Activated B cell treated with CpG ODN at 0.5 μM for 24 hours (primary cell): ENCODE results near the gene ARL3. TPM values are rescaled to one million over a fixed set of nuclear protein-coding genes. Genes with fewer than 3 reads are reported as not detected.

Experiments
- ATAC-seq: fragments of 200-7000 bp; cut with Tn5 transposase; one replicate; pipeline ENCODE4 v1.10.0; 2021; ENCODE audit warnings: low read depth, mild to moderate bottlenecking, moderate library complexity
- CTCF ChIA-PET: fragments of 350-600 bp; sonication (Branson Sonifier 250); formaldehyde crosslinking; loops from one replicate; lab custom pipeline; 2021; ENCODE audit warnings: antibody characterized with exemption; lab: Charles Lee
- POLR2A ChIA-PET: fragments of 350-600 bp; sonication (Branson Sonifier 250); formaldehyde crosslinking; loops from one replicate; lab custom pipeline; 2021; ENCODE audit warnings: antibody characterized with exemption; lab: Charles Lee
- DNase-seq: peaks from one replicate; pipeline ENCODE4 v3.0.0; 2022
- H3K27ac Mint-ChIP-seq: one replicate; pipeline ENCODE4 v1.8.0; 2020; ENCODE audit warnings: mixed read lengths
- H3K27me3 Mint-ChIP-seq: one replicate; pipeline ENCODE4 v1.8.0; 2021; ENCODE audit warnings: mixed read lengths
- H3K36me3 Mint-ChIP-seq: one replicate; pipeline ENCODE4 v1.8.0; 2021; ENCODE audit warnings: low read depth, mixed read lengths
- H3K4me1 Mint-ChIP-seq: one replicate; pipeline ENCODE4 v1.8.0; 2021; ENCODE audit warnings: mixed read lengths
- H3K4me3 Mint-ChIP-seq: one replicate; pipeline ENCODE4 v1.8.0; 2020; ENCODE audit warnings: mild to moderate bottlenecking, mixed read lengths
- H3K9me3 Mint-ChIP-seq: one replicate; pipeline ENCODE4 v1.8.0; 2020; ENCODE audit warnings: mixed read lengths
- CTCF ChIP-seq: fragments of 200-600 bp; IDR thresholded peaks from one replicate; pipeline ENCODE4 v1.8.0; 2022; ENCODE audit warnings: antibody characterized with exemption, mild to moderate bottlenecking
- intact Hi-C: fragments of 100-400 bp; cut with micrococcal nuclease; formaldehyde crosslinking; loops from one replicate; pipeline ENCODE4 v1.15.1; 2024
- total RNA-seq: library from RNA; stranded (reverse); gene quantifications from 2 replicates; pipeline ENCODE4 v1.2.3, GENCODE V29; 2022

Gene ARL3
- total RNA-seq, 1 donor from 2014 or later: 5.1 TPM

- intact Hi-C loops: loop anchor here (1.0 kb wide), 1 partner anchor 8 kb away; the partner anchor contains the start of gene TRIM8
- no peak for TF ChIP-seq CTCF
Measured at GRCh38 chr10:102652170-102652916, 61.9 kb downstream of the ARL3 start.

GRCh38 chr10:102651455-102652169, 62.6 kb downstream of the ARL3 start:
- DNase-seq: no peak
- peak overlapping the region; percentile 78 for H3K4me3 Mint-ChIP-seq
- no peak for ATAC-seq
- ChIA-PET CTCF (interaction anchor here (0.9 kb wide), 1 partner anchor 27 kb away, joined by 3 read pairs; no protein-coding TSS in a partner anchor), POLR2A (interaction anchor here (0.6 to 4.7 kb wide), 7 partner anchors 8 to 822 kb away, joined by 3 to 30 read pairs (median 7); partner anchors contain the start of genes ARL3, SFXN2 and TRIM8)
- peak overlapping the region; percentile 98 for H3K27ac Mint-ChIP-seq
- H3K36me3 Mint-ChIP-seq: peaks cover 31% of the 10 kb centered on the region
- intact Hi-C loops: loop anchor here (1.0 kb wide), 1 partner anchor 7 kb away; the partner anchor contains the start of gene TRIM8
- H3K4me1 Mint-ChIP-seq: peaks cover 75% of the 10 kb centered on the region
- H3K9me3 Mint-ChIP-seq: no peaks in the 10 kb centered on the region
- no peaks in the 10 kb centered on the region for H3K27me3 Mint-ChIP-seq
- no peak for TF ChIP-seq CTCF

More at GRCh38 chr10:102652170-102652916, 61.9 kb downstream of the ARL3 start:
- H3K4me3 Mint-ChIP-seq: peak overlapping the region; percentile 78
- no peaks in the 10 kb centered on the region for H3K27me3 Mint-ChIP-seq
- H3K36me3 Mint-ChIP-seq: peaks cover 38% of the 10 kb centered on the region
- peak; percentile 57 for ATAC-seq
- H3K9me3 Mint-ChIP-seq: no peaks in the 10 kb centered on the region
- DNase-seq: no peak
- H3K4me1 Mint-ChIP-seq: peaks cover 68% of the 10 kb centered on the region
- CTCF ChIA-PET: interaction anchor here (1.2 kb wide), 1 partner anchor 141 kb away, joined by 4 read pairs; no protein-coding TSS in a partner anchor
- POLR2A ChIA-PET: interaction anchor here (0.7 to 4.7 kb wide), 7 partner anchors 8 to 62 kb away, joined by 3 to 30 read pairs (median 7); partner anchors contain the start of genes ARL3, SFXN2 and TRIM8
- H3K27ac Mint-ChIP-seq: peak overlapping the region; percentile 98

GRCh38 chr10:102650655-102651454, 63.3 kb downstream of the ARL3 start:
- Mint-ChIP-seq H3K36me3 (peaks cover 29% of the 10 kb centered on the region), H3K4me1 (peaks cover 83% of the 10 kb centered on the region)

More at GRCh38 chr10:102650655-102651454, 63.3 kb downstream of the ARL3 start:
- Mint-ChIP-seq H3K27me3 (no peaks in the 10 kb centered on the region), H3K27ac (peak overlapping the region; percentile 98), H3K4me3 (peak overlapping the region; percentile 48), H3K9me3 (no peaks in the 10 kb centered on the region)
- DNase-seq (no peak), ATAC-seq (no peak)
- POLR2A ChIA-PET: interaction anchor here (0.6 to 4.7 kb wide), 7 partner anchors 8 to 821 kb away, joined by 3 to 30 read pairs (median 7); partner anchors contain the start of genes ARL3 and SFXN2
- CTCF ChIA-PET: interaction anchor here (0.9 kb wide), 1 partner anchor 28 kb away, joined by 3 read pairs; no protein-coding TSS in a partner anchor
- intact Hi-C loops: no loop called here
- TF ChIP-seq CTCF: no peak
